ENCODE results near the gene RHOT2. TPM values are rescaled to one million over a fixed set of nuclear protein-coding genes. Genes with fewer than 3 reads are reported as not detected.

The RHOT2 gene
- polyA plus RNA-seq, 4 donors, result 70.5 to 111 (median 77.6) TPM

DNA sequence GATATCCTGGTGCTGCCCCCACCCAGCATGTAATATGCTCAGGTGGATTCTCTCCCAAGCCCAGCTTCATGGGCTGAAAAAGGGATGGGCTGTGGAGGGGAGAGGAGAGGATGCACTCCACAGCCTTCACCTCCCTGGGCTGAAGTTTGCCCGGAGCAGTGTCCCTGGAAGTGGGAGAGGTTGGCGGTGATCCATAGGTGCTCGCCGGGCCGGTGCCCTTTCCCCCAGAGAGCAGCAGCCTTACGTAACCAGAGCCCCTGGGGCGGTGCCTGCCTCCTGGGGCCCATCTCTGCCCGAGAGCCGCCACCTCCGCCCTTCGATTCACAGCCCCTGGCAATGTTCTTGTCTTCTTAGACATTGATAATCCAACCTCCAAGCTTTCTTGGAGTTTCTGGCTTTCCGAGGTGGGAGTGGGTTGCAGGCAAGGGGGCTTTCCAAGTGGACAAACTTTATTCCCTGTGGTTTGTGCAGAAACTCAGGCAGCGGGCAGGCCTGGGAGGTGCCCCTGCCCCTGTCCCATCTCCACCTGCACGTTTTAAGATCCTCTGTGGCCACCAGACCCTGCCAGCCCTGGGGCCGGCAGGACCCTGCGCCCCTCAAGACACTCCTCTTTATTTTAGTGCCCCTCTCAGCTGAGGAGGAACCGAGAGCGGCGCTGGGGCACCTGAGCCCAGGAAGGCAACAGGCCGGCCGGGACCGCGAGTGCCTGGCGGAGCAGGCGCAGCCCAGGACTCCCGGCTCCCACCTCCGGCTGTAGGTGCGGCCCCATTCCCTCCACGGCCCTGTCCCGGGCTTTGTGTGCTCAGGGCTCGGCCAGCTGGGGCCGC, 21.9 kb upstream of the RHOT2 start:
- no peak for DNase-seq (ENCODE audit: low read depth in 4 of 4, low spot score in 3 of 4)

DNA sequence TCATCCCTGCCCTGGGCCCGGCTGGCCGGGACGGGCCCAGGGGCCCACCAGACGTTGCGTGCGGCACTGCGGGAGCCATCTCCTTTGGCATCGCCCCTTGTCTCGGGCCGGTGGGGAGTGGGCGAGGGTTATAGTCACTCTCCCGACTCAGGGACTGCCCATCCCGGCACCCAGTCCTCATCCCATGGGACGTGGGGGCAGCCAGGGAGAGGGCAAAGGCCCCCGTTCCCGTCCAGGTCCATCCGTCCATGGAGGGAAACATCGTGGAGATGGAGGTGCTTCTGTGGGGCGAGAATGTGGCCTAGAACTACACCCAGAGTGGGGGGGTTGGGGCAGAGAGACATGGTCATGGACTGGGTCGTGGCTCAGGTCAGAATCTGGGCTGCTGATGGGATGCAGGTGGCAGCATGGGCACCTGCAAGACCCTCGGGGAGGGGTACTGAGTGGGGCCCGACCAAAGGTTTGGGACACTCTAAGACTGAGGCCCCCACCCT, 21.2 kb upstream of the RHOT2 start:
- DNase-seq (ENCODE audit: low read depth in 4 of 4, low spot score in 3 of 4), result no peak

GRCh38 chr16:647173-647902, 20.6 kb upstream of the RHOT2 start:
- DNase-seq (ENCODE audit: low read depth in 4 of 4, low spot score in 3 of 4), result no peak

DNA sequence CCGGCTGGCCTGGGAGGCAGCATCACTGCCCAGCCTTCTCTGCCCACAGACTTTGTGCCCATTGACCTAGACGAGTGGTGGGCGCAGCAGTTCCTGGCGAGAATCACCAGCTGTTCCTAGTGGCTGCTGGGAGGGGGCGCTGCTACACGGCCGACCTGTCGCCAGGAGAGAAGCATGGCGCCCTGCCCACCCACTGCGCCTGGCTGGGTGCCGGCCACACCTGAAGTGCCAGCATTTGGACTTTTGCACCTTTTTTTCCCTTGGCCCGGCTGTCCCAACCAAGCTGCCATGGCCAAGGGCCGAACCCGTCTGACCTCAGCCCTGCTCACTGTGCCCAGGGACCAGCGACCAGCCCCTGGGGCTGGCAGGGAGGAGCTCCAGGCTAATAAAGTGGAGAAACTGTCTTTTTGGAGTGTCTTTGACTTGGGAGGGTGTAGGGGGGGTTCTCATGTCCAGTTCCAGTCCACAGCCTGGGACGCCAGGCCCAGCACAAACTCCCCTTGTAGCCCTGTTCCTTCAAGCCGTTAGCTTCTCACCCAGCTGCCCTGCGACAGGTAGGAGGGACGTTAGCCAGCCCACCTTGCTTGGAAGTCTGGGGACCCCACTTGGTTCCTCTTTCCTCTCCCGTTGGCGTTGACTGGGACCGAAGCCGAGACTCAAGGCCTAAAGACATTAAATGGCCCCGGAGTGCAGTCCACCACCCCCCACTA, 19.7 kb upstream of the RHOT2 start:
- DNase-seq (ENCODE audit: low read depth in 4 of 4, low spot score in 3 of 4), result no peak

GRCh38 chr16:648781-649589, 18.9 kb upstream of the RHOT2 start, which contains the start of gene WDR90:
TSS of gene WDR90 (plus strand) at chr16:649365. CDS start at chr16:649417, 52 bp downstream.
- DNase-seq (ENCODE audit: low read depth in 4 of 4, low spot score in 3 of 4), result peak; percentile 73 to 89 (median 76)

DNA sequence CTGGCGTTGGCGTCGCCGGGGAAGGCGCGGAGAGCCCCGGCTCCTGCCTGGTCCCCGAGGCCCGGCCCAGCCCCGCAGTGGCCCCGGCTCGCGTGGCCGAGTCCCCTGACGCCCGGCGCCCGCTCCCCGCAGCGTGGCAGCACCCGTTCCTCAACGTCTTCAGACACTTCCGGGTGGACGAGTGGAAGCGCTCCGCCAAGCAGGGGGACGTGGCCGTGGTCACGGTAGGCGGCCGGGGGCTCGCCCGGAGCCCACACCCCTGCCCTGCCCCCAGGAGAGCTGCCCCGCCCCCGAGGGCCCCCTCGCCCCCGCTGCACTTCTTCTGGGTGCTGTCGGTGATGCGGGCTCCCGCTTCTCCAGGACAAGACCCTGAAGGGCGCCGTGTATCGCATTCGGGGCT, 18.3 kb upstream of the RHOT2 start:
- DNase-seq (ENCODE audit: low read depth in 4 of 4, low spot score in 3 of 4), result no peak

DNA sequence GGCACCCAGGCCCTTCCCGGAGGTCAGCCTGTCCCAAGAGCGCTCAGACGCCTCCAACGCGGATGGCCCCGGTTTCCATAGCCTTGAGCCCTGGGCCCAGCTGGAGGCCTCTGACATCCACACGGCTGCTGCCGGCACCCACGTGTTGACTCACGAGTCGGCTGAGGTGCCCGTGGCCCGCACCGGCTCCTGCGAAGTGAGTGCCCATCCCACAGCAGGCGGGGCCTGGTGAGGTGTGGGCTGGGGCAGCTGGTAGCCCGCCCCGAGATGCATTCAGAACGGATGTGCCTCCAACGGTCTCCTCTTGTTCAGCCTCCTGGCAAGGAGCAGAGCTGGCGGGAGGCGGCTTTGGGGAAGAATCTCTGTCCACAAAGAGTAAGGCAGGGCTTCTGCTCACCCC, 16.1 kb upstream of the RHOT2 start:
- no peak for DNase-seq (ENCODE audit: low read depth in 4 of 4, low spot score in 3 of 4)

GRCh38 chr16:652454-653305, 15.3 kb upstream of the RHOT2 start:
- no peak for DNase-seq (ENCODE audit: low read depth in 4 of 4, low spot score in 3 of 4)

DNA sequence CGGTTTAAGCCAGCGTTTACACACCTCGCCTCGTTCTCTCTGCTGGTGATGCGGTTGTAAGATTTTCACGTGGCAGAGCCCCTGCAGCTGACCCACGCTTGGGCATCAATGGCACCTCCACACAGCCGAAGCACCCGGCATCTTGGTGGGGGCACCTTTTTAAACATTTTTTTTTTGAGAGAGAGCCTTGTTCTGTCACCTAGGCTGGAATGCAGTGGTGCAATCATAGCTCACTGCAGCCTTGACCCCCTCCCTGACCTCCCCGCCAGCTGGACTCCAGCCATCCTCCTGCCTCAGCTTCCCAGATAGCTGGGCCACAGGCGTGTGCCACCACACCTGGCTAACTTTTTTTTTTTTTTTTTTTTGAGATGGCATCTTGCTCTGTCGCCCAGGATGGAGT, 13.9 kb upstream of the RHOT2 start:
- DNase-seq (ENCODE audit: low read depth in 4 of 4, low spot score in 3 of 4), result no peak

- no peak for DNase-seq (ENCODE audit: low read depth in 4 of 4, low spot score in 3 of 4)
These were observed 10.4 kb upstream of the RHOT2 start for GRCh38 chr16:657487-657886.

GRCh38 chr16:658679-659571, 9.0 kb upstream of the RHOT2 start:
- no peak for DNase-seq (ENCODE audit: low read depth in 4 of 4, low spot score in 3 of 4)

DNA sequence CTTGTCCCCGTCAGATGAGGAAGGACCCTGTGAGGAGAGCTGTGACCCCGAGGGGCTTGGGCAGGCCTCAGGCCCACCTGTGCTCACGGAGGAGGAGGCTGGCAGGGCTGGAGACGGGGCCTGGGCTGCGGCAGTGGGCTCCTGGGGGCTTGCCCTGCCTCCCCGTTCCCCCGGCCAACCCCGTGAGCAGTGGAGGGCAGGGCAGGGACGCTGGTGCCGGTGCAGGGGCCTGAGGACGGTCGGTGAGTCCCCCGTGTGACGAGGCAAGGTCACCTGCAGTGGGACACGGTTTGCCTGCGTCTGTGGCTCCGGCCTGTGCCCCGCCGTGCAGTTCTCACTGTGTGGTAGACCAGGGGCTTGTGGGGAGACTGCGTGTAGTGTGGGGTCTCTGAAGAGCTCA, 8.3 kb upstream of the RHOT2 start:
- DNase-seq (ENCODE audit: low read depth in 4 of 4, low spot score in 3 of 4), result no peak

GRCh38 chr16:660132-660458, 7.8 kb upstream of the RHOT2 start:
- no peak for DNase-seq (ENCODE audit: low read depth in 4 of 4, low spot score in 3 of 4)

GRCh38 chr16:660459-661183, 7.3 kb upstream of the RHOT2 start:
- peak in 2 of 4 donors; percentile 53 to 67 for DNase-seq (ENCODE audit: low read depth in 4 of 4, low spot score in 3 of 4)

DNA sequence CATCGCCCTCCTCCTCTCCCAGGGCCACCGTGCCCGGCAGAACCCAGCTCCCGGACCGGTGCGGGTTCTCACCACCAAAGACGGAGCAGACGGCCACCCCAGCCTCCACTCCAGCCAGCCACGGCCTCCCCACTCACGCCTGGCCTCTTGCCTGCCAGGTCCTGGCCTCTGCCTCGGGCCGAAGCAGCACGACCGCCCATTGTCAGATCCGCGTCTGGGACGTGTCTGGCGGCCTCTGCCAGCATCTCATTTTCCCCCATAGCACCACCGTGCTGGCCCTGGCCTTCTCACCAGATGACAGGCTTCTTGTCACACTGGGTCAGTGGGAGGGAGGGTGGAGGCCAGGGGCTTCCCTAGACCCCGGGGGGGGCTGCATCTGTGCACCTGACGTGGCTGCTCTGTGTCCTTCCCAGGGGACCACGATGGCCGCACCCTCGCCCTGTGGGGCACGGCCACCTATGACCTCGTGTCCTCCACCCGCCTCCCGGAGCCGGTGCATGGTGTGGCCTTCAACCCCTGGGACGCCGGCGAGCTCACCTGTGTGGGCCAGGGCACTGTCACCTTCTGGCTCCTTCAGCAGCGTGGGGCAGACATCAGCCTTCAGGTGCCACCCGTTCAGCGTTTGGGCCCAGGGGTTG, 6.6 kb upstream of the RHOT2 start:
- no peak for DNase-seq (ENCODE audit: low read depth in 4 of 4, low spot score in 3 of 4)

DNA sequence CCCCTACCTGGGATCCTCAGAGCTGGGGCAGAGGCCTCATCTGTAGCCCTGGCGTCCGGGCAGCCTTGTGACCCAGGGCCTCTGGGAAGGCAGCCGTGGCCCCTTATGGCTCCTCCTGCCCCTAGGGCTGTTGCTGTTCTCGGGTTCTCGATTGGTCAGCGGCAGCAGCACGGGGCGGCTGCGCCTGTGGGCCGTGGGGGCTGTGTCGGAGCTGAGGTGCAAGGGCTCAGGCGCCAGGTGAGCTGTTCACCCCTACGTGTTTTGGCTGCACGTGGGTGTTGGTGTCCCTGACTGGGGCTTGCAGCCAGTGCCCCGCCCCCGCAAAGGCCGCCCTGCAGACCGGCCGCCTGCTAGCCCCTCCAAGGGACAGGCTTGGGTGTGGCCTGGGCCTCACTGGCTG, 5.8 kb upstream of the RHOT2 start:
- no peak for DNase-seq (ENCODE audit: low read depth in 4 of 4, low spot score in 3 of 4)

DNA sequence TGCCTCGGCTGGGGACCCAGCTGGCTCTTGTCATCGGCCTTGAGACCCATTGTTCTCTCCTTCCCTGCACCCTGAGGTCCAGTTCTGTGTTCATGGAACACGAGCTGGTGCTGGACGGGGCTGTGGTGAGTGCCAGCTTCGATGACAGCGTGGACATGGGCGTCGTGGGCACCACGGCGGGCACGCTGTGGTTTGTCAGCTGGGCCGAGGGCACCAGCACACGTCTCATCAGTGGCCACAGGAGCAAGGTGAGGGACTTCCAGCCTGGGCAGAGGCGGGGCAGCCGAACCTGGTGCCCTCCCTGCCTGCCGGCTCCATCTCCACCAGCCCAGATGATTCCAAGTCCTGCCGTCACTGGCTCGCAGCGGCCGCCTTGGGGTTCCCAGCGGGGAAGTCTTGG, 5.3 kb upstream of the RHOT2 start:
- no peak for DNase-seq (ENCODE audit: low read depth in 4 of 4, low spot score in 3 of 4)

Measured in right renal pelvis (tissue), 4 donors.